Neural progenitor cell (in vitro differentiated cells): ENCODE measurements around the gene ZNF316.

ENCODE experiments used
- EZH2 ChIP-seq: fragments of 200-600 bp; sonication (generic); IDR thresholded peaks from 2 replicates; pipeline ENCODE4 v1.6.1; 2017; ENCODE audit warnings: antibody characterized with exemption, mild to moderate bottlenecking, moderate library complexity
- EZH2phosphoT487 ChIP-seq: fragments of 200-600 bp; sonication (generic); IDR thresholded peaks from 2 replicates; pipeline ENCODE4 v1.6.1; 2017; ENCODE audit warnings: antibody characterized with exemption
- TF ChIP-seq, protein P1 (sequence below): fragments of 200-600 bp; sonication (generic); IDR thresholded peaks from 2 replicates; pipeline ENCODE4 v1.5.1; 2017; ENCODE audit warnings: antibody characterized with exemption, mild to moderate bottlenecking

- TF ChIP-seq, protein P1, sequence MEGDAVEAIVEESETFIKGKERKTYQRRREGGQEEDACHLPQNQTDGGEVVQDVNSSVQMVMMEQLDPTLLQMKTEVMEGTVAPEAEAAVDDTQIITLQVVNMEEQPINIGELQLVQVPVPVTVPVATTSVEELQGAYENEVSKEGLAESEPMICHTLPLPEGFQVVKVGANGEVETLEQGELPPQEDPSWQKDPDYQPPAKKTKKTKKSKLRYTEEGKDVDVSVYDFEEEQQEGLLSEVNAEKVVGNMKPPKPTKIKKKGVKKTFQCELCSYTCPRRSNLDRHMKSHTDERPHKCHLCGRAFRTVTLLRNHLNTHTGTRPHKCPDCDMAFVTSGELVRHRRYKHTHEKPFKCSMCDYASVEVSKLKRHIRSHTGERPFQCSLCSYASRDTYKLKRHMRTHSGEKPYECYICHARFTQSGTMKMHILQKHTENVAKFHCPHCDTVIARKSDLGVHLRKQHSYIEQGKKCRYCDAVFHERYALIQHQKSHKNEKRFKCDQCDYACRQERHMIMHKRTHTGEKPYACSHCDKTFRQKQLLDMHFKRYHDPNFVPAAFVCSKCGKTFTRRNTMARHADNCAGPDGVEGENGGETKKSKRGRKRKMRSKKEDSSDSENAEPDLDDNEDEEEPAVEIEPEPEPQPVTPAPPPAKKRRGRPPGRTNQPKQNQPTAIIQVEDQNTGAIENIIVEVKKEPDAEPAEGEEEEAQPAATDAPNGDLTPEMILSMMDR, result peak; percentile 43
- TF ChIP-seq EZH2phosphoT487 (no peak), EZH2 (no peak)
Measured at GRCh38 chr7:6637544-6638229, 569 bp downstream of the ZNF316 start.
